ENCODE results near the gene CABP2. TPM values are rescaled to one million over a fixed set of nuclear protein-coding genes. Genes with fewer than 3 reads are reported as not detected.

The CABP2 gene
- total and polyA plus RNA-seq, 10 of the 15 experiments (the other 5 are each of a cell fraction or from before 2014, with no cell fraction given), result not detected

DNA sequence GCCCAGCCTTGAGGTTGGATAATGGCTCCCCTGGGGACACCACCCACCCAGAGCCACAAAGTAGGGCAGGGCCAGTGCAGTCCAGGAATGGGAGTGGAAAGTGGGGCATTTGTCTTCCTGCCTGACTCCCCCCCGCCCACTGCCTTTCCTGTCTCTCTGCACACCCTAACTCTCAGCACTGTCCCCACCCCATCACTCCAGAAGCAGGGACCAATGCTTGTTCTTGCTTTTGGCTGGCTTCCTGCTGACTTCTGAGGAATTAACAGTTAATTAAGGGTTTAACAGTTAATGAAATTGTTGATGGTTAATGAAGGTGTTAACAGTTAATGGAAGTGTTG is 22.8 kb downstream of the CABP2 start:
- Histone ChIP-seq H3K9me3 (replicated peaks; ENCODE audit: control insufficient read depth, insufficient read depth, low read length) (no peaks in the 10 kb centered on the region), H4K20me1 (ENCODE audit: control insufficient read depth, insufficient read depth) (no peaks in the 10 kb centered on the region), H3K4me1 (ENCODE audit: control insufficient read depth, insufficient read depth, low read length) (peaks cover 5% of the 10 kb centered on the region), H3K27me3 (replicated peaks in 1 of 2; ENCODE audit: control insufficient read depth in 2 of 2, insufficient read depth in 2 of 2, low read length in 1 of 2) (no peaks in the 10 kb centered on the region), H3K4me2 (ENCODE audit: control insufficient read depth, insufficient read depth) (no peak overlapping the region), H3K36me3 (ENCODE audit: control insufficient read depth in 2 of 2, insufficient read depth in 2 of 2, low read length in 1 of 2) (peaks cover 0 to 8% of the 10 kb centered on the region in 2 experiments; a peak in 3 of 4 replicates), H3K4me3 (no peak overlapping the region), H3K79me2 (ENCODE audit: control insufficient read depth, insufficient read depth, low read length) (peaks cover 9% of the 10 kb centered on the region), H3K27ac (ENCODE audit: control insufficient read depth, insufficient read depth) (no peak overlapping the region), H3K9ac (ENCODE audit: control insufficient read depth, insufficient read depth, low read length) (no peak overlapping the region), H2AFZ (ENCODE audit: control insufficient read depth, low read depth, low read length) (no peak overlapping the region)
- WGBS (ENCODE audit: insufficient coverage, insufficient replicate concordance, low lambda C conversion rate, missing lambda C conversion rate), result 100% methylated on average over 1 of the region's 1 CpG
- SMC1A ChIA-PET (ENCODE audit: uncharacterized antibody, unreplicated experiment), result no interaction called here
- RAD21 ChIA-PET (ENCODE audit: unreplicated experiment), result no interaction called here
- no TSS peak for BruUV-seq (replicated peaks)
- FAIRE-seq, result no peak
- in situ Hi-C loops (cut with MboI), result no loop called here
- intact Hi-C loops (cut with micrococcal nuclease; ENCODE audit: unreplicated experiment), result no loop called here
- no peak for DNase-seq (ENCODE audit: low read depth, low spot score)
- TF ChIP-seq, protein P1, sequence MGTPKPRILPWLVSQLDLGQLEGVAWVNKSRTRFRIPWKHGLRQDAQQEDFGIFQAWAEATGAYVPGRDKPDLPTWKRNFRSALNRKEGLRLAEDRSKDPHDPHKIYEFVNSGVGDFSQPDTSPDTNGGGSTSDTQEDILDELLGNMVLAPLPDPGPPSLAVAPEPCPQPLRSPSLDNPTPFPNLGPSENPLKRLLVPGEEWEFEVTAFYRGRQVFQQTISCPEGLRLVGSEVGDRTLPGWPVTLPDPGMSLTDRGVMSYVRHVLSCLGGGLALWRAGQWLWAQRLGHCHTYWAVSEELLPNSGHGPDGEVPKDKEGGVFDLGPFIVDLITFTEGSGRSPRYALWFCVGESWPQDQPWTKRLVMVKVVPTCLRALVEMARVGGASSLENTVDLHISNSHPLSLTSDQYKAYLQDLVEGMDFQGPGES (IDR thresholded peaks at IDR 0.05), result no peak
- TF ChIP-seq MTA2 (IDR thresholded peaks at IDR 0.05; ENCODE audit: low read depth), result no peak
- no peak for TF ChIP-seq RB1 (IDR thresholded peaks at IDR 0.05; ENCODE audit: borderline replicate concordance)
- TF ChIP-seq ZBED1 (IDR thresholded peaks at IDR 0.05; ENCODE audit: borderline replicate concordance), result no peak
- TF ChIP-seq POLR2A (IDR thresholded peaks at IDR 0.05; ENCODE audit: low read depth, low read length), result no peak
- TF ChIP-seq CHD1 (IDR thresholded peaks at IDR 0.05; ENCODE audit: low read depth, low read length), result no peak
- TF ChIP-seq MYC (IDR thresholded peaks at IDR 0.05; ENCODE audit: insufficient read depth, insufficient read length, insufficient replicate concordance, low read length, severe bottlenecking), result no peak
- no peak for TF ChIP-seq NKRF (conservative IDR thresholded peaks at IDR 0.05)
- no peak for ATAC-seq
- POLR2A ChIA-PET, result interaction anchor here (0.9 to 1.0 kb wide), 2 partner anchors 12 to 18 kb away, joined by 3 read pairs; partner anchors contain the start of gene AIP
- CTCF ChIA-PET, result interaction anchor here (0.6 to 1.1 kb wide), 2 partner anchors 99 to 129 kb away, joined by 3 to 4 read pairs; partner anchors contain the start of gene PPP1CA
